ENCODE data around the gene ADAMTS3.

- TF ChIP-seq CTCF (IDR thresholded peaks at IDR 0.05) (no peak), POLR2AphosphoS5 (IDR thresholded peaks at IDR 0.05; ENCODE audit: insufficient read depth in 1 of 2, low read depth in 1 of 2) (no peak), POLR2A (IDR thresholded peaks at IDR 0.05) (no peak)
Observed at GRCh38 chr4:72602396-72603376, 33.7 kb upstream of the ADAMTS3 start.
